GM23338 (cell line): ENCODE results near the gene PRKAR1A. TPM values are rescaled to one million over a fixed set of nuclear protein-coding genes. Genes with fewer than 3 reads are reported as not detected.

Experiments used
- ATAC-seq: fragments of 200-7000 bp; cut with Tn5 transposase; 3 replicates; pipeline ENCODE4 v1.9.1; 2020
- DNase-seq: peaks from one replicate; pipeline ENCODE4 v3.0.0-alpha.2; 2015; ENCODE audit warnings: low spot score
- H2AFZ ChIP-seq: fragments of 200-600 bp; sonication (generic); 2 replicates; pipeline ENCODE4 v1.8.0; 2016; ENCODE audit warnings: antibody characterized with exemption, mild to moderate bottlenecking, moderate library complexity
- H3F3A ChIP-seq: fragments of 200-600 bp; sonication (generic); replicated peaks from 2 replicates; pipeline ENCODE4 v1.8.0; 2017; ENCODE audit warnings: antibody characterized with exemption, mixed run types, low read depth
- H3K27ac ChIP-seq: fragments of 200-600 bp; sonication (generic); 2 replicates; pipeline ENCODE4 v1.6.1; 2016; ENCODE audit warnings: low read depth
- H3K27me3 ChIP-seq: fragments of 200-600 bp; sonication (generic); 2 replicates; pipeline ENCODE4 v1.8.0; 2016; ENCODE audit warnings: mild to moderate bottlenecking, mixed run types, moderate library complexity; ENCODE audit not compliant: insufficient read depth
- H3K36me3 ChIP-seq: fragments of 200-600 bp; sonication (generic); 2 replicates; pipeline ENCODE4 v1.8.0; 2016; ENCODE audit warnings: mild to moderate bottlenecking; ENCODE audit not compliant: insufficient read depth
- H3K4me1 ChIP-seq: fragments of 200-600 bp; sonication (generic); 2 replicates; pipeline ENCODE4 v1.8.0; 2016; ENCODE audit warnings: mild to moderate bottlenecking, moderate library complexity; ENCODE audit not compliant: insufficient read depth
- H3K4me2 ChIP-seq: fragments of 200-600 bp; sonication (generic); 2 replicates; pipeline ENCODE4 v1.7.1; 2017; ENCODE audit warnings: mixed run types
- H3K4me3 ChIP-seq: fragments of 200-600 bp; sonication (generic); 2 replicates; pipeline ENCODE4 v1.6.1; 2016; ENCODE audit warnings: mixed run types
- H3K79me2 ChIP-seq: fragments of 200-600 bp; sonication (generic); replicated peaks from 2 replicates; pipeline ENCODE4 v1.8.0; 2017; ENCODE audit warnings: mild to moderate bottlenecking; ENCODE audit not compliant: insufficient read depth
- H3K9me2 ChIP-seq: fragments of 200-600 bp; sonication (generic); 2 replicates; pipeline ENCODE4 v1.8.0; 2017; ENCODE audit not compliant: insufficient read depth
- H4K20me1 ChIP-seq: fragments of 200-600 bp; sonication (generic); replicated peaks from 2 replicates; pipeline ENCODE4 v1.8.0; 2017; ENCODE audit warnings: mild to moderate bottlenecking; ENCODE audit not compliant: insufficient read depth
- H3K27ac Mint-ChIP-seq: 2 replicates; pipeline ENCODE4 v1.8.0; 2020; ENCODE audit warnings: inconsistent platforms, mild to moderate bottlenecking, moderate library complexity, mixed read lengths
- H3K27me3 Mint-ChIP-seq: 3 replicates; pipeline ENCODE4 v1.8.0; 2022; ENCODE audit warnings: low read depth, mild to moderate bottlenecking, moderate library complexity, mixed read lengths, inconsistent platforms; ENCODE audit not compliant: insufficient read depth, poor library complexity
- H3K36me3 Mint-ChIP-seq: 3 replicates; pipeline ENCODE4 v1.8.0; 2021; ENCODE audit warnings: low read depth, mild to moderate bottlenecking, inconsistent platforms, moderate library complexity, mixed read lengths
- H3K4me1 Mint-ChIP-seq: 3 replicates; pipeline ENCODE4 v1.8.0; 2020; ENCODE audit warnings: mild to moderate bottlenecking, inconsistent platforms, mixed read lengths
- H3K4me3 Mint-ChIP-seq: 3 replicates; pipeline ENCODE4 v1.8.0; 2021; ENCODE audit warnings: moderate library complexity, mild to moderate bottlenecking, inconsistent platforms, mixed read lengths
- H3K9me3 Mint-ChIP-seq: 3 replicates; pipeline ENCODE4 v1.8.0; 2020; ENCODE audit warnings: moderate library complexity, mild to moderate bottlenecking, inconsistent platforms, mixed read lengths
- CREB1 ChIP-seq: fragments of 250-450 bp; sonication (Bioruptor Pico); IDR thresholded peaks from 2 replicates; pipeline ENCODE4 v1.5.0; 2020; ENCODE audit warnings: low read depth, mild to moderate bottlenecking, moderate library complexity
- CTCF ChIP-seq, 2 experiments: fragments of 200-600 bp in 1 of 2; sonication (generic) in 1 of 2; conservative IDR thresholded peaks; 2 replicates each; pipeline versions ENCODE4 v1.5.1 to v1.6.1; 2016 to 2017; ENCODE audit warnings: antibody characterized with exemption in 2 of 2, low read depth in 2 of 2, mild to moderate bottlenecking in 2 of 2, moderate library complexity in 1 of 2
- ETS1 ChIP-seq: IDR thresholded peaks from 2 replicates; pipeline ENCODE4 v1.6.1; 2016; ENCODE audit warnings: antibody characterized with exemption
- EZH2 ChIP-seq: fragments of 200-600 bp; sonication (generic); IDR thresholded peaks from one replicate; pipeline ENCODE4 v1.8.0; 2017; ENCODE audit warnings: antibody characterized with exemption, mild to moderate bottlenecking, low read depth; ENCODE audit not compliant: unreplicated experiment
- EZH2phosphoT487 ChIP-seq: fragments of 200-600 bp; sonication (generic); IDR thresholded peaks from one replicate; pipeline ENCODE4 v1.8.1; 2018; ENCODE audit warnings: antibody characterized with exemption; ENCODE audit not compliant: unreplicated experiment
- JUNB ChIP-seq: IDR thresholded peaks from one replicate; pipeline ENCODE4 v1.6.1; 2016; ENCODE audit warnings: antibody characterized with exemption; ENCODE audit not compliant: unreplicated experiment
- NANOG ChIP-seq: IDR thresholded peaks from 2 replicates; pipeline ENCODE4 v1.6.1; 2016; ENCODE audit warnings: antibody characterized with exemption, borderline replicate concordance
- POLR2AphosphoS5 ChIP-seq: IDR thresholded peaks from 2 replicates; pipeline ENCODE4 v1.6.1; 2016; ENCODE audit warnings: antibody characterized with exemption, low read depth
- STAT1 ChIP-seq: IDR thresholded peaks from one replicate; pipeline ENCODE4 v1.6.1; 2016; ENCODE audit warnings: antibody characterized with exemption; ENCODE audit not compliant: unreplicated experiment
- ZNF114 ChIP-seq: fragments of 250-450 bp; sonication (Bioruptor Pico); IDR thresholded peaks from 2 replicates; pipeline ENCODE4 v1.5.0; 2020; ENCODE audit warnings: mild to moderate bottlenecking, moderate library complexity
- ZNF331 ChIP-seq: fragments of 250-450 bp; sonication (Bioruptor Pico); IDR thresholded peaks from 2 replicates; pipeline ENCODE4 v1.5.0; 2020; ENCODE audit warnings: low read depth, mild to moderate bottlenecking, moderate library complexity
- ZNF462 ChIP-seq: fragments of 250-450 bp; sonication (Bioruptor Pico); IDR thresholded peaks from 2 replicates; pipeline ENCODE4 v1.5.0; 2020; ENCODE audit warnings: mild to moderate bottlenecking, moderate library complexity
- polyA plus RNA-seq: library from polyadenylated mRNA; unstranded; fragments of >200 nt; fragmentation: Nextera tagmentation; extraction: Ambion mirVana; gene quantifications from 2 replicates; pipeline ENCODE4 v1.2.1, GENCODE V29; 2016
- total RNA-seq: library from RNA; depleted of rRNA; stranded (reverse); fragments of >200 nt; shearing (Covaris generic); gene quantifications from 2 replicates; pipeline ENCODE4 v1.2.3, GENCODE V29; 2014
- TF ChIP-seq, protein P1 (sequence below): IDR thresholded peaks from one replicate; pipeline ENCODE4 v1.6.1; 2018; ENCODE audit warnings: antibody characterized with exemption; ENCODE audit not compliant: unreplicated experiment

Gene PRKAR1A
- total and polyA plus RNA-seq, 2 experiments from 2014 or later, result 90.1 to 100 TPM

DNA sequence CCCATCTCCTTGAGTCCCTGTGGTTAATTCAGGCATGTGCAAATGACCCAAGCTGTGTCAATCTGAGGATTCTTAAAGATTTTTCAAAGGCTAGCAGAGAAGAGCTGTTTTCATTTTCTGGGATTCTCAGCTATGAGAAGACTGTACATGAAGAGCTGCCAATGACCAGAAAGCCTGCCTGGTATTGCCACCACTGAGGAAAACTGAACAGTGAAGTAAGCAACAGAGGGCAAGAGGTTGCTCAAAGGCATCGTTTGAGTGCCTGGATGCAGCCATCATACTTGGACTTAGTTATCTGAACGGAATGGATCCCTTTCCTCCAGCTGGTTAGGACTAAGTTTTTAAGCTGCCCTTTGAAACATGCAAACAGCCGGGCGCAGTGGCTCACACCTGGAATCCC lies 50.5 kb downstream of the PRKAR1A start:
- Histone ChIP-seq H3K4me2 (no peak overlapping the region), H3K4me3 (no peak overlapping the region), H4K20me1 (no peaks in the 10 kb centered on the region), H3K36me3 (no peaks in the 10 kb centered on the region), H3K9me2 (no peaks in the 10 kb centered on the region), H3K79me2 (no peaks in the 10 kb centered on the region), H2AFZ (no peak overlapping the region), H3F3A (no peaks in the 10 kb centered on the region), H3K4me1 (no peaks in the 10 kb centered on the region), H3K27ac (no peak overlapping the region), H3K27me3 (no peaks in the 10 kb centered on the region)
- ATAC-seq (no peak), DNase-seq (no peak)
- Mint-ChIP-seq H3K4me1 (no peaks in the 10 kb centered on the region), H3K36me3 (no peaks in the 10 kb centered on the region), H3K27ac (no peak overlapping the region), H3K27me3 (no peaks in the 10 kb centered on the region), H3K9me3 (peaks cover 1% of the 10 kb centered on the region; the same call in 1 of the 3 replicates), H3K4me3 (no peak overlapping the region)
- TF ChIP-seq CTCF (conservative IDR thresholded peaks at IDR 0.05; ENCODE audit: low read depth in 2 of 2) (no peak), ZNF114 (CRISPR knock-in tag) (no peak), ZNF462 (no peak), EZH2phosphoT487 (no peak), ETS1 (no peak), JUNB (no peak), NANOG (no peak), EZH2 (no peak), POLR2AphosphoS5 (no peak), CREB1 (CRISPR knock-in tag) (no peak), ZNF331 (CRISPR knock-in tag) (no peak), STAT1 (no peak)
- TF ChIP-seq, protein P1, sequence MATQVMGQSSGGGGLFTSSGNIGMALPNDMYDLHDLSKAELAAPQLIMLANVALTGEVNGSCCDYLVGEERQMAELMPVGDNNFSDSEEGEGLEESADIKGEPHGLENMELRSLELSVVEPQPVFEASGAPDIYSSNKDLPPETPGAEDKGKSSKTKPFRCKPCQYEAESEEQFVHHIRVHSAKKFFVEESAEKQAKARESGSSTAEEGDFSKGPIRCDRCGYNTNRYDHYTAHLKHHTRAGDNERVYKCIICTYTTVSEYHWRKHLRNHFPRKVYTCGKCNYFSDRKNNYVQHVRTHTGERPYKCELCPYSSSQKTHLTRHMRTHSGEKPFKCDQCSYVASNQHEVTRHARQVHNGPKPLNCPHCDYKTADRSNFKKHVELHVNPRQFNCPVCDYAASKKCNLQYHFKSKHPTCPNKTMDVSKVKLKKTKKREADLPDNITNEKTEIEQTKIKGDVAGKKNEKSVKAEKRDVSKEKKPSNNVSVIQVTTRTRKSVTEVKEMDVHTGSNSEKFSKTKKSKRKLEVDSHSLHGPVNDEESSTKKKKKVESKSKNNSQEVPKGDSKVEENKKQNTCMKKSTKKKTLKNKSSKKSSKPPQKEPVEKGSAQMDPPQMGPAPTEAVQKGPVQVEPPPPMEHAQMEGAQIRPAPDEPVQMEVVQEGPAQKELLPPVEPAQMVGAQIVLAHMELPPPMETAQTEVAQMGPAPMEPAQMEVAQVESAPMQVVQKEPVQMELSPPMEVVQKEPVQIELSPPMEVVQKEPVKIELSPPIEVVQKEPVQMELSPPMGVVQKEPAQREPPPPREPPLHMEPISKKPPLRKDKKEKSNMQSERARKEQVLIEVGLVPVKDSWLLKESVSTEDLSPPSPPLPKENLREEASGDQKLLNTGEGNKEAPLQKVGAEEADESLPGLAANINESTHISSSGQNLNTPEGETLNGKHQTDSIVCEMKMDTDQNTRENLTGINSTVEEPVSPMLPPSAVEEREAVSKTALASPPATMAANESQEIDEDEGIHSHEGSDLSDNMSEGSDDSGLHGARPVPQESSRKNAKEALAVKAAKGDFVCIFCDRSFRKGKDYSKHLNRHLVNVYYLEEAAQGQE, result no peak
